ENCODE measurements around the gene COX6A1.

The COX6A1 gene

DNA sequence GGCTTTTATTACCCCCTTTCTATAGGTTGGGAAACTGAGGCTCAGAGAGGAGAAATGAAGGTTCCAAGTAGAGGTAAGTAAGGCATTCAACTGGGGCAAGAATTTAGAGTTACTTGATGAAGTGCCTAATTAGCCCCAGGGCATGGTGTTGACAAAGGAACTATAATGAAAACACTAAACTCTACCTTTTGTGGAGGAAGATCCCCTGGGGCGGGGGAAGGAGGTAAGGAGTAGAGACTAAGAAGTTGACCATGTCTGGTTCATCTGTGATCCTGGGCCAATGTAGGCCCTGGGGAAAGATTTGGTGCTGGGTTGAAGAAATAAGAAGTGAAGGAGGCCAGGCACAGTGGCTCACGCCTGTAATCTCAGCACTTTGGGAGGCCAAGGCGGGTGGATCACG, 16.2 kb upstream of the COX6A1 start:
- no peak overlapping the region for H3K4me2 ChIP-seq (ENCODE audit: low read length)
- TF ChIP-seq EZH2phosphoT487 (IDR thresholded peaks at IDR 0.05; ENCODE audit: low read depth), result no peak
- TF ChIP-seq, protein P1, sequence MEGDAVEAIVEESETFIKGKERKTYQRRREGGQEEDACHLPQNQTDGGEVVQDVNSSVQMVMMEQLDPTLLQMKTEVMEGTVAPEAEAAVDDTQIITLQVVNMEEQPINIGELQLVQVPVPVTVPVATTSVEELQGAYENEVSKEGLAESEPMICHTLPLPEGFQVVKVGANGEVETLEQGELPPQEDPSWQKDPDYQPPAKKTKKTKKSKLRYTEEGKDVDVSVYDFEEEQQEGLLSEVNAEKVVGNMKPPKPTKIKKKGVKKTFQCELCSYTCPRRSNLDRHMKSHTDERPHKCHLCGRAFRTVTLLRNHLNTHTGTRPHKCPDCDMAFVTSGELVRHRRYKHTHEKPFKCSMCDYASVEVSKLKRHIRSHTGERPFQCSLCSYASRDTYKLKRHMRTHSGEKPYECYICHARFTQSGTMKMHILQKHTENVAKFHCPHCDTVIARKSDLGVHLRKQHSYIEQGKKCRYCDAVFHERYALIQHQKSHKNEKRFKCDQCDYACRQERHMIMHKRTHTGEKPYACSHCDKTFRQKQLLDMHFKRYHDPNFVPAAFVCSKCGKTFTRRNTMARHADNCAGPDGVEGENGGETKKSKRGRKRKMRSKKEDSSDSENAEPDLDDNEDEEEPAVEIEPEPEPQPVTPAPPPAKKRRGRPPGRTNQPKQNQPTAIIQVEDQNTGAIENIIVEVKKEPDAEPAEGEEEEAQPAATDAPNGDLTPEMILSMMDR (IDR thresholded peaks at IDR 0.05; ENCODE audit: low read depth, low read length), result no peak
- no peak overlapping the region for H3K9ac ChIP-seq (ENCODE audit: low read length)
- no peak overlapping the region for H3K27ac ChIP-seq (ENCODE audit: low read length)
- H2AFZ ChIP-seq (ENCODE audit: low read depth, low read length), result no peak overlapping the region
- H3K9me3 ChIP-seq (ENCODE audit: insufficient read depth, low read length), result no peaks in the 10 kb centered on the region
- H3K4me1 ChIP-seq (ENCODE audit: low read length), result no peaks in the 10 kb centered on the region
- H3K27me3 ChIP-seq (ENCODE audit: low read depth, low read length), result no peaks in the 10 kb centered on the region
- no peaks in the 10 kb centered on the region for H3K36me3 ChIP-seq (replicated peaks; ENCODE audit: low read depth, low read length)
- H4K20me1 ChIP-seq (ENCODE audit: insufficient read depth, low read length), result no peaks in the 10 kb centered on the region
- no peaks in the 10 kb centered on the region for H3K79me2 ChIP-seq (ENCODE audit: low read length)
- no peak overlapping the region for H3K4me3 ChIP-seq (ENCODE audit: low read length)

DNA sequence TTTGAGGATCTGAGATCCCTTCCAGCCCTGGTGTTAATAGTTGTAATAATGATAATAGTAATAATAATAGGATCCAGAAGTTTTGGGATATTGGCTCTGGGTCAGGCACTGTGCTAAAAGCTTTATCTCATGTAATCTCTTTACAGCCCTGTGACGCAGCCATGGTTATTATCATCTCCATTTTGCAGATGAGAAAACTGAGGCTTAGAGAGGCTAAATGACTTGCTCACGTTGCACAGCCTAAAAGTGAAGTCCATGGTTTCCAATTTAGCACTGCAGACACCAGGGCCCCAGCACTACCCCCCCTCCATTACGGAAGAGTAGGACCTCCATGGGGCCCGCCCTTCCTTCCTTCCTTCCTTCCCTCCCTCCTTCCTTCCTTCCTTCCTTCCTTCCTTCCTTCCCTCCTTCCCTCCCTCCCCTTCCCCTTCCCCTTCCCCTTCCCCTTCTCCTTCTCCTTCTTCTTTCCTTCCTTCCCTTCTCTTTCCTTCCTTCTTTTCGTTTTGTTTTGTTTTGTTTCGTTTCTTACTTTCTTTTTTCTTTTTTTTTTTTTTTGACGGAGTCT, 14.9 kb upstream of the COX6A1 start:
- no peaks in the 10 kb centered on the region for H3K36me3 ChIP-seq (replicated peaks; ENCODE audit: low read depth, low read length)
- no peaks in the 10 kb centered on the region for H3K27me3 ChIP-seq (ENCODE audit: low read depth, low read length)
- H3K27ac ChIP-seq (ENCODE audit: low read length), result no peak overlapping the region
- no peak overlapping the region for H3K4me3 ChIP-seq (ENCODE audit: low read length)
- no peaks in the 10 kb centered on the region for H3K4me1 ChIP-seq (ENCODE audit: low read length)
- no peak overlapping the region for H3K9ac ChIP-seq (ENCODE audit: low read length)
- no peaks in the 10 kb centered on the region for H3K79me2 ChIP-seq (ENCODE audit: low read length)
- no peak overlapping the region for H2AFZ ChIP-seq (ENCODE audit: low read depth, low read length)
- H3K9me3 ChIP-seq (ENCODE audit: insufficient read depth, low read length), result no peaks in the 10 kb centered on the region
- H3K4me2 ChIP-seq (ENCODE audit: low read length), result no peak overlapping the region
- no peak for TF ChIP-seq EZH2phosphoT487 (IDR thresholded peaks at IDR 0.05; ENCODE audit: low read depth)
- TF ChIP-seq, protein P1 (IDR thresholded peaks at IDR 0.05; ENCODE audit: low read depth, low read length), result no peak
- no peaks in the 10 kb centered on the region for H4K20me1 ChIP-seq (ENCODE audit: insufficient read depth, low read length)

DNA sequence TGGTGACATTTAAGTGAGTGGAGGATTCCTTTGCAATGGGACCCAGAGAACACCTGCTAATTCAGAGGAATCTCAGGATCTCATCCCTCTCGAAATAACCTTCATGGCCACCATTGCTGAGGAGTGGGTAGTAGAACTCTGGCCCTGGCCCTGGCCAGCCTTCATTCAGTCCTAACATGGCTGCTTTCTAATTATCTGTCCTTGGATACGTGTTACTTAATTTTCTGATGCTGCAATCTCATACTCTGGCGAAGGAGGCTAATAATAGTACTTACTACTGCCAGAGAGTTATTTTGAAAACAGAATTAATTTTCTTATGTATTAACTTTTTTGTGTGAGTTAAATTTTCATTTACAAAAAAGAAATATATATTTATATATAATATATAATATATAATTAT, 12.1 kb upstream of the COX6A1 start:
- 0 out of 2 replicates have a peak, but pooled peaks cover 4% of the 10 kb centered on the region for H3K27me3 ChIP-seq (ENCODE audit: low read depth, low read length)
- H4K20me1 ChIP-seq (ENCODE audit: insufficient read depth, low read length), result no peaks in the 10 kb centered on the region
- no peak overlapping the region for H3K4me3 ChIP-seq (ENCODE audit: low read length)
- no peaks in the 10 kb centered on the region for H3K4me1 ChIP-seq (ENCODE audit: low read length)
- no peak overlapping the region; the same call in 1 of the 2 replicates for H2AFZ ChIP-seq (ENCODE audit: low read depth, low read length)
- no peaks in the 10 kb centered on the region for H3K9me3 ChIP-seq (ENCODE audit: insufficient read depth, low read length)
- H3K79me2 ChIP-seq (ENCODE audit: low read length), result no peaks in the 10 kb centered on the region
- no peak overlapping the region for H3K27ac ChIP-seq (ENCODE audit: low read length)
- no peaks in the 10 kb centered on the region for H3K36me3 ChIP-seq (replicated peaks; ENCODE audit: low read depth, low read length)
- no peak overlapping the region for H3K9ac ChIP-seq (ENCODE audit: low read length)
- TF ChIP-seq, protein P1 (IDR thresholded peaks at IDR 0.05; ENCODE audit: low read depth, low read length), result no peak
- TF ChIP-seq EZH2phosphoT487 (IDR thresholded peaks at IDR 0.05; ENCODE audit: low read depth), result no peak
- H3K4me2 ChIP-seq (ENCODE audit: low read length), result no peak overlapping the region

DNA sequence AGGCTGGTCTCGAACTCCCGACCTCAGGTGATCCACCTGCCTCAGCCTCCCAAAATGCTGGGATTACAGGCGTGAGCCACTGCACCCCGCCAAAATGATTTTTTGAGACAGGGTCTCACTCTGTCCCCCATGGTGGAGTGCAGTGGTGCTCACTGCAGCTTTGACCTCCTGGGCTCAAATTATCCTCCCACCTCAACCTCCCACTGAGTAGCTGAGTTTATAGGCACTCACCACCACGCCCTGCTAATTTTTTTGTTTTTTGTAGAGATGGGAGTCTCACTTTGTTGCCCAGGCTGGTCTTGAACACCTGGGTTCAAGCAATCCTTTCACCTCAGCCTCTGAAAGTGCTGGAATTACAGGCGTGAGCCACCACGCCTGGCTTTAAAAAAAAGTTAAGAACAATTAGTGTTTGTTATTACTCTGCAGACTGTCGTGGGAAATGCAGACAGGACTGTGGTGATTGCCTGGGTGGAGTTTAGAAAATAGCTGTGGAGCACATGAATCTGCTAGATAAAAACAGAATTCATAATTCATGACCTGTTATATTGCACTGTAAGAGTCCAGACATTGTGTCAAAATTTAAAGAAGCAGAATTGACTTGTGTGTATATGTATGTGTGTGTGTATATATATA, 9.2 kb upstream of the COX6A1 start:
- no peak overlapping the region for H3K4me3 ChIP-seq (ENCODE audit: low read length)
- no peak overlapping the region for H3K27ac ChIP-seq (ENCODE audit: low read length)
- 0 out of 2 replicates have a peak, but pooled peaks cover 4% of the 10 kb centered on the region for H3K27me3 ChIP-seq (ENCODE audit: low read depth, low read length)
- H3K79me2 ChIP-seq (ENCODE audit: low read length), result no peaks in the 10 kb centered on the region
- TF ChIP-seq, protein P1 (IDR thresholded peaks at IDR 0.05; ENCODE audit: low read depth, low read length), result no peak
- no peak for TF ChIP-seq EZH2phosphoT487 (IDR thresholded peaks at IDR 0.05; ENCODE audit: low read depth)
- H3K36me3 ChIP-seq (replicated peaks; ENCODE audit: low read depth, low read length), result no peaks in the 10 kb centered on the region
- no peaks in the 10 kb centered on the region for H4K20me1 ChIP-seq (ENCODE audit: insufficient read depth, low read length)
- H3K9me3 ChIP-seq (ENCODE audit: insufficient read depth, low read length), result no peaks in the 10 kb centered on the region
- no peak overlapping the region for H3K4me2 ChIP-seq (ENCODE audit: low read length)
- H2AFZ ChIP-seq (ENCODE audit: low read depth, low read length), result no peak overlapping the region
- no peak overlapping the region for H3K9ac ChIP-seq (ENCODE audit: low read length)
- H3K4me1 ChIP-seq (ENCODE audit: low read length), result peaks cover 5% of the 10 kb centered on the region; the same call in 1 of the 2 replicates

Data from OCI-LY3 (cell line).